GM12878 (cell line): ENCODE results near the gene ZNF491. TPM values are rescaled to one million over a fixed set of nuclear protein-coding genes. Genes with fewer than 3 reads are reported as not detected.

Source experiments
- GABPA ChIP-seq: IDR thresholded peaks from 2 replicates; pipeline ENCODE4 v1.6.1; 2014; ENCODE audit warnings: antibody characterized with exemption, low read depth, mild to moderate bottlenecking, inconsistent platforms
- IRF4 ChIP-seq: IDR thresholded peaks from 2 replicates; pipeline ENCODE4 v1.6.1; 2011; ENCODE audit warnings: low read depth, low read length
- MLLT1 ChIP-seq: fragments of 450-650 bp; IDR thresholded peaks from 2 replicates; pipeline ENCODE4 v1.6.1; 2016; ENCODE audit warnings: mild to moderate bottlenecking
- NR2F1 ChIP-seq: fragments of 450-650 bp; conservative IDR thresholded peaks from 2 replicates; pipeline ENCODE4 v1.6.1; 2017; ENCODE audit warnings: mild to moderate bottlenecking
- SMAD5 ChIP-seq: IDR thresholded peaks from 2 replicates; pipeline ENCODE4 v1.6.1; 2016; ENCODE audit warnings: antibody characterized with exemption, low read depth
- STAT3 ChIP-seq: IDR thresholded peaks from 2 replicates; pipeline ENCODE4 v1.6.1; 2011; ENCODE audit warnings: low read depth, low read length, improper control_type of control experiment
- TCF3 ChIP-seq: IDR thresholded peaks from 2 replicates; pipeline ENCODE4 v1.6.1; 2012; ENCODE audit warnings: low read depth, mild to moderate bottlenecking, low read length, borderline replicate concordance; ENCODE audit not compliant: insufficient read depth
- polyA plus RNA-seq, 11 experiments: library from polyadenylated mRNA; depleted of rRNA in 4 of 11; unstranded in 6 of 11; stranded (reverse) in 5 of 11; fragments of >200 nt; fragmentation: Nextera tagmentation in 4 of 11; fragmentation: Illumina TruSeq in 1 of 11; extraction: Ambion mirVana in 4 of 11; extraction: Trizol in 1 of 11; gene quantifications; 1 replicate in 1 of 11; 2 replicates in 10 of 11; pipeline versions ENCODE4 v1.2.1 to v1.2.3, GENCODE V29; 2011 to 2016; ENCODE audit warnings: inconsistent platforms in 2 of 11, missing spikeins in 2 of 11, low read depth in 1 of 11
- total RNA-seq, 4 experiments: library from RNA; depleted of rRNA in 3 of 4; stranded (reverse); fragments of >200 nt in 3 of 4; fragmentation: Illumina TruSeq in 1 of 4; extraction: Trizol in 1 of 4; gene quantifications; 2 replicates each; pipeline versions ENCODE4 v1.2.1 to v1.2.3, GENCODE V29; 2013 to 2021
- TF ChIP-seq, protein P1 (sequence below): fragments of 450-650 bp; IDR thresholded peaks from 2 replicates; pipeline ENCODE4 v1.6.1; 2017; ENCODE audit warnings: mild to moderate bottlenecking

ZNF491 gene
- total and polyA plus RNA-seq, 10 of the 15 experiments (the other 5 are each of a cell fraction or from before 2014, with no cell fraction given), result 0.18 to 1.4 (median 0.37) TPM

DNA sequence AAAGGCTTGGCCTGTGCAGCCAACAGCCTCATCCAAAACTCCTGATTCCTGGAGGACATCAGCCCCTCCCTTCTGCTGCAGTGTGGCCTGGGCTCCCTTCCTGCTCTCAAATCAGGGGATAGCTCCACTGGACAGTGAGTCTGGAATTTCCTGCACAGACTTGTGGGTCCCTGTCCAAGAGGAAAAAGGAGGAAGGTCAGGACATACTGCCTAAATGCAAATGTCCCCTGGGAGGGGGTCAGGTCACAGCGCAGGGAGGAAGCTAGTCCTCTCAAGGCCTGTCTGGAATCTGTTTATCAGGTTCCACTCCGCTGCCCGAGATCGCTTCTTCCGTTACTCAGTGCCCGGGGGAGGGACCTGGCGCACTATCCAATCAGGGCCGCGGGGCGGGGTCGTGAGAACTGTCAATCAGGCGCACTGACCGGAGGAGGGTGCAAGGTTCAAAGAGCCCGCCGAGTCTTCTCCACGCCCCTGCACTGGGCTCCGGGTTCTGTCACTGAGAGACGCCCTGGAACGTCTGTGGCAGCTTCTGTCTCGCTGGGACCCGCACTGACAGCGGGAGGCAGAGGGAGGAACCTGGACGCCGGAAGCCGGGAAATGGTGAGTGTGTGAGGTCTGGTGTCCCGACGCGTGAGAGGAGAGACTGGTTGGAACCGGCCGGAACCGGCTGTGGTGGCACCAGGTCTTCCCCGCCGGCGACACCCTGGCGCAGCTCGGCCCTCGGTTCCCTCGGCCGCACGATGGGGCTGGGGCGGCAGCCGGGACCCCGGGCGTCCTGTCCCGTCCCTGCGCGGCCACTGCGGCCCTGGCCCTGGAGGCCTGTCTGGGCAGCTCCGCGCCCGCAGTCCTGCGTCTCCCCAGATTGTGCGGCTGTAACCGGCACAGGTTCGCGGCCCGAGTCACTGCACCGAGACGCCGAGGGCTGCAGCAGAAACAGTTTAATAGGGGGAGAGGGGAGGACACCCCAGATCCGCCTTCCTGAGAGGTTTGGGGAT, 31.4 kb upstream of the ZNF491 start, which contains the start of gene ZNF441 (continued):
- TF ChIP-seq MLLT1, result peak; percentile 67
- TF ChIP-seq, protein P1, sequence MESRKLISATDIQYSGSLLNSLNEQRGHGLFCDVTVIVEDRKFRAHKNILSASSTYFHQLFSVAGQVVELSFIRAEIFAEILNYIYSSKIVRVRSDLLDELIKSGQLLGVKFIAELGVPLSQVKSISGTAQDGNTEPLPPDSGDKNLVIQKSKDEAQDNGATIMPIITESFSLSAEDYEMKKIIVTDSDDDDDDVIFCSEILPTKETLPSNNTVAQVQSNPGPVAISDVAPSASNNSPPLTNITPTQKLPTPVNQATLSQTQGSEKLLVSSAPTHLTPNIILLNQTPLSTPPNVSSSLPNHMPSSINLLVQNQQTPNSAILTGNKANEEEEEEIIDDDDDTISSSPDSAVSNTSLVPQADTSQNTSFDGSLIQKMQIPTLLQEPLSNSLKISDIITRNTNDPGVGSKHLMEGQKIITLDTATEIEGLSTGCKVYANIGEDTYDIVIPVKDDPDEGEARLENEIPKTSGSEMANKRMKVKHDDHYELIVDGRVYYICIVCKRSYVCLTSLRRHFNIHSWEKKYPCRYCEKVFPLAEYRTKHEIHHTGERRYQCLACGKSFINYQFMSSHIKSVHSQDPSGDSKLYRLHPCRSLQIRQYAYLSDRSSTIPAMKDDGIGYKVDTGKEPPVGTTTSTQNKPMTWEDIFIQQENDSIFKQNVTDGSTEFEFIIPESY, result no peak
- no peak for TF ChIP-seq IRF4
- peak; percentile 66 for TF ChIP-seq GABPA
- TF ChIP-seq TCF3, result no peak; the same call in 1 of the 2 replicates
- no peak for TF ChIP-seq STAT3
- peak; percentile 23; the same call in 1 of the 2 replicates for TF ChIP-seq SMAD5
- TF ChIP-seq NR2F1, result peak; percentile 29; the same call in 1 of the 2 replicates
